Germinal center (tissue), 1 donor: ENCODE data around the gene PRSS56.
"Not testable (repeated sequence)": the region's sequence is repeated elsewhere in the genome, so short reads cannot be mapped to it uniquely, and the experiment has no call there.

Experiments
- DNase-seq: peaks from one replicate; pipeline ENCODE4 v3.0.0; 2012; ENCODE audit warnings: mixed read lengths, low spot score

Gene PRSS56

GRCh38 chr2:232525791-232526371, 5.7 kb downstream of the PRSS56 start, which contains the start of gene CHRND:
Gene CHRND (plus strand): TSS chr2:232526160. CDS start chr2:232526216, 56 bp downstream.
- DNase-seq: no peak

GRCh38 chr2:232526372-232526941, 6.3 kb downstream of the PRSS56 start:
- no peak for DNase-seq

- DNase-seq: no peak
Measured at GRCh38 chr2:232527905-232528470, 7.8 kb downstream of the PRSS56 start.

GRCh38 chr2:232528746-232529460, 8.7 kb downstream of the PRSS56 start:
- DNase-seq: no peak

- DNase-seq: no peak
Measured at GRCh38 chr2:232529806-232530547, 9.8 kb downstream of the PRSS56 start.

- DNase-seq: no peak
Measured at GRCh38 chr2:232530626-232531260, 10.6 kb downstream of the PRSS56 start.

- no peak for DNase-seq
Measured at GRCh38 chr2:232532419-232532818, 12.2 kb downstream of the PRSS56 start.

- DNase-seq: not testable (repeated sequence)
Measured at GRCh38 chr2:232532821-232533220, 12.6 kb downstream of the PRSS56 start.

GRCh38 chr2:232533944-232534710, 13.9 kb downstream of the PRSS56 start:
- DNase-seq: no peak

- no peak for DNase-seq
Measured at GRCh38 chr2:232534940-232535651, 14.9 kb downstream of the PRSS56 start.

- no peak for DNase-seq
Measured at GRCh38 chr2:232535761-232536530, 15.8 kb downstream of the PRSS56 start.

- DNase-seq: peak; percentile 41
Measured at GRCh38 chr2:232537079-232537478, 16.9 kb downstream of the PRSS56 start.

- DNase-seq: no peak
Measured at GRCh38 chr2:232537499-232537898, 17.3 kb downstream of the PRSS56 start.

- no peak for DNase-seq
Measured at GRCh38 chr2:232538671-232539070, 18.5 kb downstream of the PRSS56 start.

- DNase-seq: no peak
Measured at GRCh38 chr2:232539298-232540231, 19.4 kb downstream of the PRSS56 start, which contains the start of gene CHRNG. Gene CHRNG (plus strand): TSS chr2:232539692. CDS start chr2:232539748, 56 bp downstream.

GRCh38 chr2:232540441-232541041, 20.4 kb downstream of the PRSS56 start:
- DNase-seq: no peak

GRCh38 chr2:232541195-232541960, 21.2 kb downstream of the PRSS56 start:
- no peak for DNase-seq
